Measurements from ENCODE around the gene MLST8.

Gene MLST8

GRCh38 chr16:2173916-2174315, 31.3 kb upstream of the MLST8 start:
- DNase-seq, result no peak

DNA sequence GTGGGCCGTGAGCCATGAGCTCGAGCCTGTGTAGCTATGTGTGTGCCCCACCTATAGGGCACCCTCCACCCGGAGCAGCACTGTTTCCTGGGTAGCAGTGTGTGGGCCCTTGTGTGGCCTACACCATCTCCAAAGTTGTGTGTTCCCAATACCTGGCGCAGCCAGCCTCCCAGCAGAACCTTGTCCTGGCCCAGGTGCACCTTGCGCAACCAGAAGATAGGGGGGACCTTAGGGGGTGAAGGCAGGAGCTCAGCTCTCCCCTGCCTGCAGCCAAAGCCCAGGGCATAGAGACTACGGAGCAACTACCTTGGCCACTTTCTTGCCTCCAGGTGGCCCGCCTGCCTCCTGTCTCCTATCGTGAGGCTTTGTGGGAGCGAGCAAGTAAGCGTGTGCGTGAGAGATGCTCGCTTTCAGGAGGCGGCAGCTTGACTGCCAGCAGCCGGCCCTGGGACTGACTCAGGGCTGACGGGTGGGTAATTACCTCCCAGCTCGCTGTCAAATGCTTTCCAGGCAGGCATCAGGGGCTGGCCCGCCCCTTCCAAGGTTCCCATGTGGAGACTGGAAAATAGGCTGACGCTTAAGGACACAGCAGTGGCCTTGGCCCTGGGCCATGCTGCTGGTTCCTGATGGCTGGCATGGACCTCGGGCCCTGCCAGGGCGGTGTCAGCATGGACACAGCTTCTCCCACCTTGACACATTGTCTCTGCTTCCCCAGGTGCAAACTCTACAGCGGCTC, 30.7 kb upstream of the MLST8 start:
- no peak for DNase-seq

- no peak for DNase-seq
Measured at GRCh38 chr16:2175454-2175853, 29.8 kb upstream of the MLST8 start.

- no peak for DNase-seq
Measured at GRCh38 chr16:2176047-2176446, 29.2 kb upstream of the MLST8 start.

DNA sequence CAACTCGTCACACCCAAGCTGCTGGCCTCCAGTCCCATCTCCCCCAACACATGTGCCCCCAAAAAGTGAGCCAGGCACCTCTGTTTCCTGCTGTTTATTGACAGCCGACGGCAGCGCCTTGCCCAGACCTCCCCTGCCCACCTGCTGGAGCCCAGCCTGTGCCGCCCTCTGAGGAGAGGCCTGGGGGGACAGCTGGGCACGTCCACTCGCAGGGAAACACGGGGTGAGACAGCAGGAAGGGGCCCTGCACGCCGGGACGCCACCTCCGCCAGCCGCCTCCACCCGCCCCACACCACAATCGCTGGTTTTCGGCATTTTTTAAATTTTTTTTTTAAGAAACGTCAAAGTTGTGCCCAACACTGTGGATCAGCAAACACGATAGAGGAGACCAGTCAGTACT, 28.2 kb upstream of the MLST8 start:
- DNase-seq, result no peak

- no peak for DNase-seq
Measured at GRCh38 chr16:2177561-2177960, 27.7 kb upstream of the MLST8 start.

GRCh38 chr16:2178321-2179106, 26.7 kb upstream of the MLST8 start:
- peak; percentile 15 to 51 for DNase-seq

GRCh38 chr16:2179107-2179501, 26.1 kb upstream of the MLST8 start:
- DNase-seq, result no peak

GRCh38 chr16:2179576-2179975, 25.7 kb upstream of the MLST8 start:
- DNase-seq, result no peak

- no peak for DNase-seq
Measured at GRCh38 chr16:2180461-2180860, 24.8 kb upstream of the MLST8 start.

DNA sequence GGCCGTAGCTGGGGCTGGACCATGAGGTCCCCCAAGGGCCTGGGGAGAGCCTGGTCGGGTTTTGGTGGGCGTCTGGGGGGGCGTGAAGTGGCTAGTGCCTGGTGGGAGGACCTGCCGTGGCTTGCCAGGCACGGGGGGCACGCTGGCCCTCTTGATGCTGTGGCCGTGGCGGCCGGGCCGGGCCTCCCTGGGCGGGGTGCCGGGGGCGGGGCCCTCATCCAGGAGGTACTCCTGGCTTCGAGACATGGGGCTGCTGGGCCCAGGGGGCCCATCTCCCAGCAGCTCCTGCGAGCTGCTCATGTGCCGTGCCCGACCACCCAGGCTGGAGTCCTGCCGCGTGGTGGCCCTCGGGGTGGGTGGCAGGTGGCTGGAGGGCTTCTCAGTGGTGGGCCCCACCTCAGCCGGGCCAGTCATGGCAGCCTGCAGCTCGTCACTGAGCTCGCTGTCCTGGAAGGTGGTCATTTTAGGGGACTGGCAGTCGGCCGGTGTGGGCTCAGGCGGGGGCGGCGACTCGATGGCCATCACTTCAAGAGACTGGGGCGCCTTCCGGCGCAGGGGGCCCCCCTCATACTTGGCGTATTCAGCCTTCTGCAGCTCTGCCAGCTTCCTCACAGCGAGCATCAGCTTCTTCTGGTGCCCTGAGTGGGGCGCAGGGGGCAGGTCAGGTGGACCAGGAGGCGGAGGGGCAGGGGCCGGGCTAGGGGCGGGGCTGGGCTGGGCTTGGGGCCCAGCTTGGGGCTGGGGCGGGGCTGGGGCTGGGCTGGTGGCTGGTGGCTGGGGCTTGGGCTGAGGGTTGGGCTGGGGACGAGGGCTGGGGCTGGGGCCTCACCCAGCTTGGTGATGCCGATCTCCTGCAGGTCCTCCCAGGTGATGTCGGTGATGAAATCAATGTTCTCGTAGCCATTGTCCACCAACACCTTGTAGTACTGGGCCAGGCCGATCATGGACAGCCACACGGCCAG, 24.0 kb upstream of the MLST8 start:
- no peak for DNase-seq

- DNase-seq, result no peak
Measured at GRCh38 chr16:2181952-2182351, 23.3 kb upstream of the MLST8 start.

GRCh38 chr16:2183671-2184070, 21.6 kb upstream of the MLST8 start:
- DNase-seq, result no peak

- no peak for DNase-seq
Measured at GRCh38 chr16:2184346-2184745, 20.9 kb upstream of the MLST8 start.

DNA sequence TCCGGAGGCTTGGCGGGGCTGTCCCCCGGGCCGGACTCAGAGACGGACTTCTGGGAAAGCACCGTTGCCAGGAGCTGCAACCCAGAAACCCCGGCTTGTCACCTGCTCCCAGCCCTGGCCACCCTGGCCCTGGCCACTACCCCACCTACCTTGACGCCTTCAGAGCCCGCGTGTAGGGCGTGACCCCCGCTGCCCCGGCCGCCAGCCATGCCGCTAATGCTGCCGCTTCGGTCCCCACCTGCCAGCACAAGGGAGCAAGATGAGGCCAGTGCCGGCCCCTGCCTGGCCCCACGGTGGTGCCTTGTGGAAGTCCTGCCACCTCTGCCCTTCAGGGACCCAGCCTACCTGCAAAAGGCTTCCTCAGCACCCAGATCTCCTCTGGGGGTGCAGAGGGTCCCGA, 20.3 kb upstream of the MLST8 start:
- no peak for DNase-seq

GRCh38 chr16:2186064-2186463, 19.2 kb upstream of the MLST8 start:
- DNase-seq, result no peak

DNA sequence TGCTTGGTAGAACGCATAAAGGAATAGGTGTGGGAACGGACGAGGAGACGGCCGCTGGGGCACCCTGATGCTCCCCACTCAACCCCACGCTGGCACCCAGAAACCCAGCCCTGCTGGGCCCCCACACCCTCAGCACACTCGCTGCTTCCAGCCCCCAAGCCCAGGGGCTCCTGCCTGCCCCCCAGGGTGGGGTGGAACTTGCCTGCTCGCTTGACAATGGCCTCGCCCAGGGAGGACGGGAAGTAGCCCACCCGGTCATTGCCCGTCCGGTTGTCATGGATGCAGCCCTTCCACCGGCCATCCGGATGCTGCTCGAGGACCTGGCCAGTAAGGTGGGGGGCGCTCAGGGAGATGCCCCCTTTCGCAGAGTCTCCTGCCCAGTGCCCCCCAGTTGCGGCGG, 18.7 kb upstream of the MLST8 start:
- no peak for DNase-seq

DNA sequence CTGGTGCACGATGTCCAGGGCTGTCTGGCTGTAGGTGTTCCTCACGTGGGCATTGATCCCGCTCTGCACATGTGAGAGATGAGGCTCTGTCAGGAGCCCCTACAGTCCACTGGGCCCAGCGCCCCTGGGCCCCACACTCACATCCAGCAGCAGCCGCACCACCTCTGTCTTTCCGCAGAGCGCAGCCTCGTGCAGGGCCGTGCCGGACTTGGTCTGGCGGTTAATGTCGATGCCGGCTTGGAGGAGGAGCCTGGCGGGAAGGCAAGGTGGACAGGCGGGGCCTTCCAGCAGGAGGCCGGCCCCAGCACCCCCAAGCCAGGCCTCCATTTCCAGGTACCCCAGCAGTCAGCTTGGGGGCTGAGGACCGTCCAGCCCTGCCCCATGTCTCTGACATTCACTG, 18.0 kb upstream of the MLST8 start:
- DNase-seq, result no peak

- DNase-seq, result no peak
Measured at GRCh38 chr16:2188395-2188794, 16.9 kb upstream of the MLST8 start.

DNA sequence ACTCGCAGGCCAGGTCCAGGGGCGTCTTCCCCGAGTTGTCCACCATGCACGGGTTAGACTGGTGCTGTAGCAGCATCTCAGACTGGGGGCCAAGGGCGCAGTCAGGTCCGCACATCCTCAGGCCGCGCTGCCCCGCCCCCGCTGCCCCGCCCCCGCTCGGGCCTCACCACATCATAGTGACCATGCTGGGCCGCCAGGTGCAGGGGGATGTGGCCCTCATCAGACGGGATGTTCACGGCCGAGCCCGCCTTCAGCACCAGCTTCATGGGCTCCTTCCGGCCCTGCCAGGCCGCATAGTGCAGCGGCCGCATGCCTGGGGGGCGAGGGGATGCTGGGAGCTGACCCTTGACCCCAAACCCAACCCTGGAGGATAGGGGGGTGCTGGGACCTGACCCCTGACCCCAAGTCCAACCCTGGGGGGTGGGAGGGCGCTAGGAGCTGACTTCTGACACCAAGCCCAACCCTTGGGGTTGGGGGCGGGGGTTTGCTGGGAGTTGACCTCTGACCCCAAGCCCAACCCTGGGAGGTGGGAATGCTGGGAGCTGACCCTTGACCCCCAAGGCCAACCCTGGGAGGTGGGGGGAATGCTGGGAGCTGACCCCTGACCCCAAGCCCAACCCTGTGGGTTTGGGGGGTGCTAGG, 15.9 kb upstream of the MLST8 start:
- no peak for DNase-seq

- no peak for DNase-seq
Measured at GRCh38 chr16:2190002-2190658, 15.1 kb upstream of the MLST8 start.
